OCI-LY1 (cell line): ENCODE measurements around the gene ASXL2.

Source experiments
- H2AFZ ChIP-seq: fragments of 200-600 bp; sonication (generic), shearing (Covaris generic); 2 replicates; pipeline ENCODE4 v1.6.0; 2014; ENCODE audit warnings: antibody characterized with exemption, mild to moderate bottlenecking, low read length
- H3F3A ChIP-seq: fragments of 200-600 bp; sonication (generic), shearing (Covaris generic); 2 replicates; pipeline ENCODE4 v1.6.0; 2014; ENCODE audit warnings: mild to moderate bottlenecking, antibody characterized with exemption, low read length, moderate library complexity; ENCODE audit not compliant: insufficient read depth
- H3K27ac ChIP-seq: fragments of 200-600 bp; sonication (generic); 2 replicates; pipeline ENCODE4 v1.5.1; 2014; ENCODE audit warnings: low read length, mixed run types, mild to moderate bottlenecking, low read depth; ENCODE audit not compliant: poor library complexity, severe bottlenecking
- H3K27me3 ChIP-seq: fragments of 200-600 bp; sonication (generic); 2 replicates; pipeline ENCODE4 v1.6.0; 2014; ENCODE audit warnings: antibody characterized with exemption, mild to moderate bottlenecking, low read length, moderate library complexity; ENCODE audit not compliant: insufficient read depth
- H3K36me3 ChIP-seq: fragments of 200-600 bp; sonication (generic); 2 replicates; pipeline ENCODE4 v1.6.1; 2014; ENCODE audit warnings: mild to moderate bottlenecking, antibody characterized with exemption, low read length, moderate library complexity, mixed read lengths; ENCODE audit not compliant: insufficient read depth
- H3K4me1 ChIP-seq: fragments of 200-600 bp; sonication (generic); 2 replicates; pipeline ENCODE4 v1.5.1; 2014; ENCODE audit warnings: mild to moderate bottlenecking, low read length, moderate library complexity; ENCODE audit not compliant: insufficient read depth, severe bottlenecking
- H3K4me2 ChIP-seq: fragments of 200-600 bp; sonication (generic), shearing (Covaris generic); 2 replicates; pipeline ENCODE4 v1.6.1; 2014; ENCODE audit warnings: low read length
- H3K4me3 ChIP-seq: fragments of 200-600 bp; sonication (generic); 2 replicates; pipeline ENCODE4 v1.5.1; 2014; ENCODE audit warnings: low read length, low read depth, mild to moderate bottlenecking, mixed read lengths; ENCODE audit not compliant: poor library complexity, severe bottlenecking
- H3K79me2 ChIP-seq: fragments of 200-600 bp; shearing (Covaris generic); 2 replicates; pipeline ENCODE4 v1.6.1; 2016; ENCODE audit warnings: mixed run types, low read length, mixed read lengths; ENCODE audit not compliant: insufficient read depth
- H3K9ac ChIP-seq: fragments of 200-600 bp; sonication (generic), shearing (Covaris generic); 2 replicates; pipeline ENCODE4 v1.6.1; 2014; ENCODE audit warnings: mild to moderate bottlenecking, low read length, mixed read lengths
- H3K9me2 ChIP-seq: fragments of 200-600 bp; sonication (generic), shearing (Covaris generic); 2 replicates; pipeline ENCODE4 v1.6.1; 2014; ENCODE audit warnings: low read depth, mild to moderate bottlenecking, low read length, mixed read lengths
- H3K9me3 ChIP-seq: fragments of 200-600 bp; shearing (Covaris generic); 2 replicates; pipeline ENCODE4 v1.6.1; 2014; ENCODE audit warnings: low read length, mixed read lengths
- H4K20me1 ChIP-seq: fragments of 200-600 bp; sonication (generic), shearing (Covaris generic); 2 replicates; pipeline ENCODE4 v1.6.0; 2016; ENCODE audit warnings: mild to moderate bottlenecking, low read length; ENCODE audit not compliant: insufficient read depth
- EZH2 ChIP-seq: fragments of 200-600 bp; sonication (generic), shearing (Covaris generic); IDR thresholded peaks from 2 replicates; pipeline ENCODE4 v1.8.0; 2017; ENCODE audit warnings: borderline replicate concordance, mixed run types, mild to moderate bottlenecking, antibody characterized with exemption, low read length, moderate library complexity, mixed read lengths
- TF ChIP-seq, protein P1 (sequence below): fragments of 200-600 bp; sonication (generic), shearing (Covaris generic); IDR thresholded peaks from 2 replicates; pipeline ENCODE4 v1.5.1; 2017; ENCODE audit warnings: mild to moderate bottlenecking, antibody characterized with exemption, low read length, moderate library complexity, mixed read lengths

ASXL2 gene

DNA sequence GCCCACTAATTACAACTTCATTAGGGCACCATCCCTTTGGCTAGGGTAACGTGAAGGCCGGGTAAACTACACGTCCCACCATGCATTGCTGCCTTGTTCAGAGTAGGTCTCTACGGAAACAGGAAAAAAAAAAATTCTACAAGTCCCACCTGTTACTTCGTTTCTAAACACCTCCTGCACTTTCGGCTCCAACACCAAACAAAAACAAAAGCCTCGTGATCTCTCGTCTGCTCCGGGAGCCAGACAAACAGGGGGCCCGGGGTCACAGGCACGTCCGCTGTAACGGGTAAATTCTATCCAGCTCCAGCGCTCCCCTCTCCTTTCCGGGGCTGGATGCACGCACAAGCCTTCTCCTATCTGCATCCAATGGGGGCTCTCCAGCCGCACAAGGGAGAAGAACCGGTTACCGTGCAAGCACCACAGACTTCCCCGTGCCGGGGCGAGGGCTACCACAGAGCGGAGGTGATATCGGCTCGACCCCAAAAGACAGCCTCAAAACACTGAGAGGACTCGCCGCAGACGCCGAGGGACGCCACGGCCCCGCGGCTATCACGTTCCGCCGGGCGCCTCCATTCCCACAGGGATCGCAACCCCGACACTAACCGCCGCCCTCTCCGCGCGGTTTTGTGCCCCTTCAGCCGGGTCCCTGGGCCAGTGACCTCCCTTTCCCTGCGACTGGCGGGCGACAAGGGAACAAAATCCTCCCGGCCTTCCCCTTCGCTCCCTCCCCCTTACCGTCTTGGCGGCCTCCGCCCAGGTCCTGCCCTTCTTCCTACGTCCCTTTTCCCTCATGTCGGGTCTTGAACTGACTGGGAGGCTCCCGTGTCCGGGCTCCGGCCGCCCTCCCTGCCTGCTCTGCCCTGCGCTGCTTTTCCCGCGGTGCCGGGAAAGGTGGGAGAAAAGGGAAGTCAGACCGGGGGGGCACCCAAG, 591 bp downstream of the ASXL2 start:
- Histone ChIP-seq H3K4me2 (peak overlapping the region; percentile 71), H2AFZ (0 out of 2 replicates have a peak overlapping the region, but pooled peaks have one; percentile 72), H3K9me3 (no peaks in the 10 kb centered on the region), H3K9ac (peak overlapping the region; percentile 97), H3F3A (no peaks in the 10 kb centered on the region), H3K36me3 (no peaks in the 10 kb centered on the region), H3K4me3 (peak overlapping the region; percentile 100), H3K27ac (peak overlapping the region; percentile 88), H3K4me1 (peaks cover 26% of the 10 kb centered on the region), H3K9me2 (no peaks in the 10 kb centered on the region), H3K79me2 (peaks cover 51% of the 10 kb centered on the region), H4K20me1 (no peaks in the 10 kb centered on the region), H3K27me3 (no peaks in the 10 kb centered on the region)
- TF ChIP-seq, protein P1, sequence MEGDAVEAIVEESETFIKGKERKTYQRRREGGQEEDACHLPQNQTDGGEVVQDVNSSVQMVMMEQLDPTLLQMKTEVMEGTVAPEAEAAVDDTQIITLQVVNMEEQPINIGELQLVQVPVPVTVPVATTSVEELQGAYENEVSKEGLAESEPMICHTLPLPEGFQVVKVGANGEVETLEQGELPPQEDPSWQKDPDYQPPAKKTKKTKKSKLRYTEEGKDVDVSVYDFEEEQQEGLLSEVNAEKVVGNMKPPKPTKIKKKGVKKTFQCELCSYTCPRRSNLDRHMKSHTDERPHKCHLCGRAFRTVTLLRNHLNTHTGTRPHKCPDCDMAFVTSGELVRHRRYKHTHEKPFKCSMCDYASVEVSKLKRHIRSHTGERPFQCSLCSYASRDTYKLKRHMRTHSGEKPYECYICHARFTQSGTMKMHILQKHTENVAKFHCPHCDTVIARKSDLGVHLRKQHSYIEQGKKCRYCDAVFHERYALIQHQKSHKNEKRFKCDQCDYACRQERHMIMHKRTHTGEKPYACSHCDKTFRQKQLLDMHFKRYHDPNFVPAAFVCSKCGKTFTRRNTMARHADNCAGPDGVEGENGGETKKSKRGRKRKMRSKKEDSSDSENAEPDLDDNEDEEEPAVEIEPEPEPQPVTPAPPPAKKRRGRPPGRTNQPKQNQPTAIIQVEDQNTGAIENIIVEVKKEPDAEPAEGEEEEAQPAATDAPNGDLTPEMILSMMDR, result no peak
- no peak for TF ChIP-seq EZH2

DNA sequence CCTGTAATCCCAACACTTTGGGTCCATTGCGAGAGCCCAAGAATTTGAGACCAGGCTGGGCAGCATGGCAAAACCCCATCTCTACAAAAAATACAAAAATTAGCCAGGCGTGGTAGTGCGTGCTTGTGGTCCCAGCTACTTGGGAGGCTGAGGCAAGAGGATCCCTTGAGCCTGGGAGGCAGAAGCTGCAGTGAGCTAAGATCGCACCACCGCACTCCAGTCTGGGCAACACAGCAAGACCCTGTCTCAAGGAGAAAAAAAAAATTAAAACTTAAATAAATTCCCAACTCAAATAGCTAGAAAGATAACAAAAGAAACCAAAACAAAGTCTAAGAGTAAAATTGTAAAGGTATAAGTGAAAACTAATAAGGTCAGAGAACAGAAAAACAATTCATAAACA, 6.2 kb downstream of the ASXL2 start:
- Histone ChIP-seq H3K9ac (no peak overlapping the region), H3K4me1 (peaks cover 17% of the 10 kb centered on the region), H3K79me2 (peaks cover 79% of the 10 kb centered on the region), H3K4me3 (no peak overlapping the region), H3F3A (no peaks in the 10 kb centered on the region), H2AFZ (no peak overlapping the region), H3K27me3 (no peaks in the 10 kb centered on the region), H3K27ac (no peak overlapping the region), H3K9me2 (no peaks in the 10 kb centered on the region), H3K4me2 (no peak overlapping the region), H3K9me3 (no peaks in the 10 kb centered on the region), H3K36me3 (peaks cover 30% of the 10 kb centered on the region), H4K20me1 (no peaks in the 10 kb centered on the region)
- TF ChIP-seq EZH2, result no peak
- TF ChIP-seq, protein P1, result no peak

DNA sequence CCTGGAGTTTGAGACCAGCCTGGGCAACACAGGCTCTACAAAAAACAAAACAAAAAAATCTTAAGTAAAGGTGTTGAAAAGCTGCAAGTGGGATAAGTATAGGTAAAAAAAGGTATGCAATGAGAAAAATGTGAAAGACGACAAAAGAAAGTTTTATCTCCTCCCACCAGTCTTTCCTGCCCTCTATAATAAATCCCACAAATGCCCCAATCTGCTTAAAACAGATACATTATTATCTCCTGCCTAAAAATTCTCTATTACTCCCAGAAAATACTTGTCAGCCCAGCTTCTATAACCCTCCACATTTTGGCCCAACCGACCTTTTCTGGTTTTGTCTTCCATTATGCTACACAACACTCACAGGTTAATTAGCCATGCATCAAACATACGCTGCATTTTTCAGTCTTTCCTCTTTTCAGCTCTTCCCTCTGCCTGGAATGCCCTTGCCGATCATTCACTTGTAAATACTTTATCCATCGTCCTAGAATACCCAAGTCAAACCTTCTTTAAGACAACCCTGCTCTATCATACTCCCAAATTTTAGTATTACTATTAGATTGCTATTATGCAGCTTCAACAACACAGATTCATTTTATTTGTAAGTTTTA, 10.8 kb downstream of the ASXL2 start:
- H3K4me1 ChIP-seq, result no peaks in the 10 kb centered on the region
- H3K79me2 ChIP-seq, result peaks cover 64% of the 10 kb centered on the region
- TF ChIP-seq EZH2, result no peak
- TF ChIP-seq, protein P1, result no peak
- H4K20me1 ChIP-seq, result no peaks in the 10 kb centered on the region
- H3K4me3 ChIP-seq, result no peak overlapping the region
- H3K9ac ChIP-seq, result no peak overlapping the region
- H3K27me3 ChIP-seq, result no peaks in the 10 kb centered on the region
- peaks cover 31% of the 10 kb centered on the region for H3K36me3 ChIP-seq
- no peaks in the 10 kb centered on the region for H3F3A ChIP-seq
- no peak overlapping the region for H3K27ac ChIP-seq
- no peaks in the 10 kb centered on the region for H3K9me3 ChIP-seq
- H2AFZ ChIP-seq, result no peak overlapping the region
- no peak overlapping the region for H3K4me2 ChIP-seq
- no peaks in the 10 kb centered on the region for H3K9me2 ChIP-seq
